Keratinocyte (primary cell): ENCODE measurements around the gene LRRTM2. TPM values are rescaled to one million over a fixed set of nuclear protein-coding genes. Genes with fewer than 3 reads are reported as not detected.

Experiments used
- DNase-seq: peaks from one replicate; pipeline ENCODE4 v3.0.0-alpha.2; 2011; ENCODE audit warnings: low read depth, missing footprints, low spot score
- FAIRE-seq: peaks from 2 replicates; lab custom pipeline; 2011; peaks lifted over from hg19 to GRCh38; lab: Jason Lieb, UNC
- H2AFZ ChIP-seq: 2 replicates; pipeline ENCODE4 v1.6.0; 2012; ENCODE audit warnings: low read length, control low read depth, inconsistent platforms; ENCODE audit not compliant: control insufficient read depth
- H3K27ac ChIP-seq: 2 replicates; pipeline ENCODE4 v1.5.1; 2011; ENCODE audit warnings: low read length; ENCODE audit not compliant: control insufficient read depth, insufficient read depth
- H3K27me3 ChIP-seq: 3 replicates; pipeline ENCODE4 v1.6.0; 2011; ENCODE audit warnings: low read length; ENCODE audit not compliant: control insufficient read depth, insufficient read depth; ENCODE audit errors: extremely low read depth
- H3K36me3 ChIP-seq, 2 experiments: 2 replicates in 1 of 2; 3 replicates in 1 of 2; pipeline ENCODE4 v1.5.1; 2011; ENCODE audit warnings: low read length in 2 of 2, mild to moderate bottlenecking in 1 of 2; ENCODE audit not compliant: control insufficient read depth in 2 of 2, insufficient read depth in 2 of 2; ENCODE audit errors: extremely low read depth in 1 of 2
- H3K4me1 ChIP-seq: 3 replicates; pipeline ENCODE4 v1.5.1; 2011; ENCODE audit warnings: low read length; ENCODE audit not compliant: control insufficient read depth, insufficient read depth; ENCODE audit errors: extremely low read depth
- H3K4me2 ChIP-seq: 3 replicates; pipeline ENCODE4 v1.6.0; 2011; ENCODE audit warnings: low read depth, low read length; ENCODE audit not compliant: control insufficient read depth, insufficient read depth; ENCODE audit errors: extremely low read depth
- H3K4me3 ChIP-seq, 3 experiments: fragments of 200-600 bp in 1 of 3; sonication (generic) in 1 of 3; 2 replicates in 2 of 3; 3 replicates in 1 of 3; pipeline ENCODE4 v1.5.1; 2011 to 2016; ENCODE audit warnings: low read length in 3 of 3, mild to moderate bottlenecking in 3 of 3, control low read depth in 2 of 3, inconsistent platforms in 1 of 3, low read depth in 1 of 3, mixed read lengths in 1 of 3, mixed run types in 1 of 3, moderate library complexity in 1 of 3; ENCODE audit not compliant: control insufficient read depth in 2 of 3, insufficient read depth in 2 of 3; ENCODE audit errors: extremely low read depth in 1 of 3
- H3K79me2 ChIP-seq: 2 replicates; pipeline ENCODE4 v1.6.0; 2012; ENCODE audit warnings: low read length; ENCODE audit not compliant: control insufficient read depth, insufficient read depth
- H3K9ac ChIP-seq: 3 replicates; pipeline ENCODE4 v1.6.0; 2011; ENCODE audit warnings: low read length; ENCODE audit not compliant: control insufficient read depth, insufficient read depth; ENCODE audit errors: extremely low read depth
- H3K9me1 ChIP-seq: 3 replicates; pipeline ENCODE4 v1.6.0; 2011; ENCODE audit warnings: low read length; ENCODE audit not compliant: control insufficient read depth, insufficient read depth; ENCODE audit errors: extremely low read depth
- H3K9me3 ChIP-seq: 2 replicates; pipeline ENCODE4 v1.5.1; 2012; ENCODE audit warnings: low read depth, low read length; ENCODE audit not compliant: control insufficient read depth
- H4K20me1 ChIP-seq: 3 replicates; pipeline ENCODE4 v1.6.0; 2011; ENCODE audit warnings: low read length; ENCODE audit not compliant: control insufficient read depth, insufficient read depth; ENCODE audit errors: extremely low read depth
- EZH2 ChIP-seq: IDR thresholded peaks from one replicate; pipeline ENCODE4 v1.6.1; 2012; ENCODE audit warnings: inconsistent platforms, mild to moderate bottlenecking, low read length, moderate library complexity
- dilution Hi-C: fragments of 300-500 bp; cut with MboI; formaldehyde crosslinking; loops from one replicate; pipeline ENCODE4 v1.7.0; 2020; ENCODE audit warnings: low sequenced_read_pairs; ENCODE audit not compliant: extremely low pct_ligation_motif_present
- polyA plus RNA-seq, 5 experiments: library from polyadenylated mRNA; depleted of rRNA in 3 of 5; stranded (reverse) in 3 of 5; stranded (forward) in 1 of 5; unstranded in 1 of 5; fragments of >200 nt; gene quantifications; 1 replicate in 1 of 5; 2 replicates in 3 of 5; 3 replicates in 1 of 5; pipeline versions ENCODE4 v1.2.1 to v1.2.3, GENCODE V29; 2011 to 2012; ENCODE audit warnings: missing spikeins in 2 of 5, low read depth in 1 of 5, low replicate concordance in 1 of 5
- TF ChIP-seq, protein P1 (sequence below), 3 experiments: IDR thresholded peaks in 1 of 3; conservative IDR thresholded peaks in 1 of 3; optimal IDR thresholded peaks in 1 of 3; 2 replicates in 2 of 3; 3 replicates in 1 of 3; pipeline versions ENCODE3 to v1.5.1; 2011; ENCODE audit warnings: low read length in 3 of 3, mild to moderate bottlenecking in 3 of 3, moderate library complexity in 2 of 3, control low read depth in 1 of 3, inconsistent platforms in 1 of 3; ENCODE audit not compliant: insufficient read depth in 2 of 3; ENCODE audit errors: extremely low read depth in 1 of 3

LRRTM2 gene
- polyA plus RNA-seq, 1 donor (not counting 4 experiments of a cell fraction or from before 2014, with no cell fraction given) = not detected

DNA sequence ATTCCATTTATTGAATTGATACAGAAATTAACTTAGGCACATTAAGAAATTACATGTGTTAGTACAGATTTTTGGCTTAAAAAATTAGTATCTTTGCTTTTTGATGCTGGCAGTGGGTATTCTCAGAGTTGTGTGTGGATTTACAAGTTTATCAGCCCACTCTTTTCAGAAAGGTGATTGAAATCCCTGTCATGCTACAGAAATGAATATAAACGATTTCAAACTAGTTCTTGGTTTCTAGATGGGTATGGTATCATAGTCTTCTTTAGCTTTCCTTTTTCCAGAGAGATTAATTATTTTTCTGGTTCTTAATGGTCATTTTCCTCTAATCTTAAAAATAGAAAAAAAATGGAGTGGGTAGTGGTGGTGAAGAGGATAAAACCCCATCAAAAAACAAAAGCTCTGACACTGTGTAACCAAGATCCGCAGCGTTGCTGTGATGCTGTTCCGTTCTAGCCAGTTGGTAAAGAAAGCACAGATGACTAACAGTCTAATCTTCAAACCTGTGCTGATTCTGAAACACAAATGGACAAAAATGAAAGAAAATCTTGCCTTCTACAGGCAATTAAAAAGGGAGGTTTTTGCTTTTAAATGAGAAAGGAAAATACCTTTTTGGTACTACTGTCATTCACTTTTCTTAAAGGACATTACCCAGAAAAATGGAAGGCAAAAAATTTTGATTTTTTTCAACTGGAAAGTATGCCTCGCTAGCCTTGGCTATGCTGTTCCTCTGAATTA, 5.2 kb downstream of the LRRTM2 start:
- Histone ChIP-seq H3K4me2 (peak overlapping the region; percentile 54), H3K27me3 (no peaks in the 10 kb centered on the region), H3K4me3 (no peak overlapping the region), H3K79me2 (peaks cover 66% of the 10 kb centered on the region), H3K27ac (peak overlapping the region; percentile 11), H3K4me1 (peaks cover 23% of the 10 kb centered on the region), H3K9me1 (peaks cover 5% of the 10 kb centered on the region), H3K36me3 (peaks cover 0 to 5% of the 10 kb centered on the region in 2 experiments), H2AFZ (no peak overlapping the region), H4K20me1 (peaks cover 2% of the 10 kb centered on the region), H3K9ac (no peak overlapping the region), H3K9me3 (no peaks in the 10 kb centered on the region)
- no peak for FAIRE-seq
- no peak for TF ChIP-seq EZH2
- TF ChIP-seq, protein P1, sequence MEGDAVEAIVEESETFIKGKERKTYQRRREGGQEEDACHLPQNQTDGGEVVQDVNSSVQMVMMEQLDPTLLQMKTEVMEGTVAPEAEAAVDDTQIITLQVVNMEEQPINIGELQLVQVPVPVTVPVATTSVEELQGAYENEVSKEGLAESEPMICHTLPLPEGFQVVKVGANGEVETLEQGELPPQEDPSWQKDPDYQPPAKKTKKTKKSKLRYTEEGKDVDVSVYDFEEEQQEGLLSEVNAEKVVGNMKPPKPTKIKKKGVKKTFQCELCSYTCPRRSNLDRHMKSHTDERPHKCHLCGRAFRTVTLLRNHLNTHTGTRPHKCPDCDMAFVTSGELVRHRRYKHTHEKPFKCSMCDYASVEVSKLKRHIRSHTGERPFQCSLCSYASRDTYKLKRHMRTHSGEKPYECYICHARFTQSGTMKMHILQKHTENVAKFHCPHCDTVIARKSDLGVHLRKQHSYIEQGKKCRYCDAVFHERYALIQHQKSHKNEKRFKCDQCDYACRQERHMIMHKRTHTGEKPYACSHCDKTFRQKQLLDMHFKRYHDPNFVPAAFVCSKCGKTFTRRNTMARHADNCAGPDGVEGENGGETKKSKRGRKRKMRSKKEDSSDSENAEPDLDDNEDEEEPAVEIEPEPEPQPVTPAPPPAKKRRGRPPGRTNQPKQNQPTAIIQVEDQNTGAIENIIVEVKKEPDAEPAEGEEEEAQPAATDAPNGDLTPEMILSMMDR (optimal IDR thresholded peaks at IDR 0.05 in 1 of 3, IDR thresholded peaks at IDR 0.05 in 1 of 3, conservative IDR thresholded peaks at IDR 0.05 in 1 of 3; ENCODE audit: extremely low read depth in 1 of 3, insufficient read depth in 2 of 3, low read length in 3 of 3) = no peak
- dilution Hi-C loops = no loop called here
- DNase-seq = no peak

DNA sequence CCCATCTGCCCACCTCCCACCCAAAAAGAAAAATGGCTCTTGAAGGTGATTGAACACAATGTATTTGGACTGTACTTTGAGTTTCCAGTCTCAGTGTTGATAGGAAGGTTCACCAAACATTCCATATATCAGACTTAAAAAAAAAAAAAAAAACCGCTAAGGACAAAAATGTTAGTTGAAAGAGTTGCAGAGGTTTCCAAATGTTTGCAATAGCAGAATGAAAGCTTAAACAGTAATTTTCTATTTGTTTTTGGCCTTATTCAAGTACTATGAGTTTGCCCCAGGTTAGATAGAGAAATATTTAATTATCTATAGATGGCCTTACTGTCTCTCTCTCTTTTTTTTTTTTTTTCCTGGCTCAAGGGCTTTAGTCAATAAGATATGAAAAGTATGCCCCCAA, 6.1 kb downstream of the LRRTM2 start:
- Histone ChIP-seq H2AFZ (no peak overlapping the region), H3K4me3 (no peak overlapping the region), H3K4me1 (peaks cover 23% of the 10 kb centered on the region), H3K27ac (no peak overlapping the region), H3K9ac (no peak overlapping the region), H4K20me1 (peaks cover 2% of the 10 kb centered on the region), H3K4me2 (no peak overlapping the region), H3K27me3 (no peaks in the 10 kb centered on the region), H3K79me2 (peaks cover 64% of the 10 kb centered on the region), H3K9me1 (peaks cover 3% of the 10 kb centered on the region), H3K36me3 (peaks cover 0 to 5% of the 10 kb centered on the region in 2 experiments), H3K9me3 (no peaks in the 10 kb centered on the region)
- dilution Hi-C loops = no loop called here
- FAIRE-seq (no peak), DNase-seq (no peak)
- TF ChIP-seq, protein P1 (optimal IDR thresholded peaks at IDR 0.05 in 1 of 3, IDR thresholded peaks at IDR 0.05 in 1 of 3, conservative IDR thresholded peaks at IDR 0.05 in 1 of 3; ENCODE audit: extremely low read depth in 1 of 3, insufficient read depth in 2 of 3, low read length in 3 of 3) = no peak
- TF ChIP-seq EZH2 = no peak
